Smooth muscle cell (in vitro differentiated cells): ENCODE measurements around the gene NOSIP. TPM values are rescaled to one million over a fixed set of nuclear protein-coding genes. Genes with fewer than 3 reads are reported as not detected.

Source experiments
- DNase-seq: peaks from one replicate; lab custom pipeline; 2025; ENCODE audit not compliant: unreplicated experiment; lab: John Stamatoyannopoulos, UW
- H2AFZ ChIP-seq: fragments of 200-600 bp; sonication (generic); 2 replicates; pipeline ENCODE4 v1.6.0; 2016; ENCODE audit warnings: antibody characterized with exemption, low read depth, mild to moderate bottlenecking
- H3F3A ChIP-seq: fragments of 200-600 bp; sonication (generic); 2 replicates; pipeline ENCODE4 v1.6.0; 2017; ENCODE audit warnings: antibody characterized with exemption, low read depth
- H3K27ac ChIP-seq: fragments of 200-600 bp; sonication (generic); 2 replicates; pipeline ENCODE4 v1.5.1; 2016; ENCODE audit warnings: low read depth, mild to moderate bottlenecking
- H3K27me3 ChIP-seq: fragments of 200-600 bp; sonication (generic); 2 replicates; pipeline ENCODE4 v1.6.1; 2016; ENCODE audit warnings: low read depth, mild to moderate bottlenecking
- H3K36me3 ChIP-seq: fragments of 200-600 bp; sonication (generic); 2 replicates; pipeline ENCODE4 v1.5.1; 2016; ENCODE audit warnings: low read depth
- H3K4me1 ChIP-seq: fragments of 200-600 bp; sonication (generic); 2 replicates; pipeline ENCODE4 v1.5.1; 2016; ENCODE audit warnings: low read depth
- H3K4me2 ChIP-seq: fragments of 200-600 bp; sonication (generic); 2 replicates; pipeline ENCODE4 v1.6.0; 2016; ENCODE audit warnings: mild to moderate bottlenecking
- H3K4me3 ChIP-seq: fragments of 200-600 bp; sonication (generic); 2 replicates; pipeline ENCODE4 v1.5.1; 2016; ENCODE audit warnings: mild to moderate bottlenecking
- H3K79me2 ChIP-seq: fragments of 200-600 bp; sonication (generic); 2 replicates; pipeline ENCODE4 v1.6.0; 2016; ENCODE audit warnings: low read depth, mild to moderate bottlenecking
- H3K9ac ChIP-seq: fragments of 200-600 bp; sonication (generic); 2 replicates; pipeline ENCODE4 v1.6.0; 2016; ENCODE audit warnings: low read depth
- H3K9me3 ChIP-seq: fragments of 200-600 bp; sonication (generic); replicated peaks from 2 replicates; pipeline ENCODE4 v1.5.1; 2016; ENCODE audit warnings: low read depth
- H4K20me1 ChIP-seq: fragments of 200-600 bp; sonication (generic); 2 replicates; pipeline ENCODE4 v1.6.0; 2016; ENCODE audit warnings: low read depth
- CTCF ChIP-seq: fragments of 200-600 bp; sonication (generic); IDR thresholded peaks from 2 replicates; pipeline ENCODE4 v1.5.1; 2017; ENCODE audit warnings: borderline replicate concordance, mild to moderate bottlenecking, antibody characterized with exemption; ENCODE audit not compliant: insufficient read depth, poor library complexity, severe bottlenecking
- WGBS: methylation state at CpG from one replicate; pipeline ENCODE4 v1.1.7; 2016; ENCODE audit warnings: low lambda C conversion rate; 5-methylcytosine and 5-hydroxymethylcytosine counted together
- polyA plus RNA-seq: library from polyadenylated mRNA; unstranded; fragments of >200 nt; fragmentation: Nextera tagmentation; extraction: Ambion mirVana; gene quantifications from 2 replicates; pipeline ENCODE4 v1.2.1, GENCODE V29; 2016
- total RNA-seq: library from RNA; depleted of rRNA; stranded (reverse); fragments of >200 nt; gene quantifications from 2 replicates; pipeline ENCODE4 v1.2.3, GENCODE V29; 2014

NOSIP gene
- total and polyA plus RNA-seq, 2 experiments from 2014 or later = 45.0 to 95.7 TPM

- Histone ChIP-seq H3F3A (peaks cover 8% of the 10 kb centered on the region), H3K9me3 (no peaks in the 10 kb centered on the region), H3K4me2 (no peak overlapping the region), H3K27me3 (no peaks in the 10 kb centered on the region), H3K9ac (no peak overlapping the region), H3K4me1 (no peaks in the 10 kb centered on the region), H3K27ac (no peak overlapping the region), H2AFZ (no peak overlapping the region), H4K20me1 (peaks cover 56% of the 10 kb centered on the region), H3K79me2 (peaks cover 48% of the 10 kb centered on the region), H3K36me3 (no peaks in the 10 kb centered on the region), H3K4me3 (no peak overlapping the region)
- no peak for DNase-seq
- 100% methylated on average over 4 of the region's 15 CpGs for WGBS
- no peak for TF ChIP-seq CTCF
Observed at GRCh38 chr19:49596407-49596806, 16.1 kb upstream of the NOSIP start.

DNA sequence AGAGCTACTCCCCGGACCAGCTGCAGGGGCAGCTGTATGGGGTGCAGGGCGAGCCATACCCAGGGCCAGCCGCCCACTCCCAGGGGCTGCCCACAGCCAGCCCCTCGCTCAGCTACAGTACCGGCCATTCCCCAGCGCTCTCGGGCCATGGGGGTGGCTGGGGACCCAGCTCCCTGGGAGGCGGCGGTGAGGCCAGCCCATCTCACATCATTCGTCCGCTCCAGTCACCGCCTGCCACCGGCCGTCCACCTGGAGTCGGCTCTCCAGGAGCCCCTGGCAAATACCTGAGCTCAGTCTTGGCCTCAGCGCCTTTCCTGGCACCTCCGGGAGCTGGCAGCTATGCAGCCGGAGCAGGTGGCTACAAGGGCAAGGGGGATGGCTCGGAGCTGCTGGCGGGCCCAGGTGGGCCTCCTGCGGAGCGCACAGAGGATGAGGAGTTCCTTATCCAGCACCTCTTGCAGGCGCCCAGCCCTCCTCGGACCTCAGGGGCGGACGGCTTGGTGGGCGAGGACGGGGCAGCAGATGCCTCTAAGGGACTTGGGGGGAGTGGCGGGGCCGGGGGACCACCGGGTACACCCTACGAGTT is 15.6 kb upstream of the NOSIP start:
- 98% methylated on average over 21 of the region's 32 CpGs for WGBS
- no peak overlapping the region for H2AFZ ChIP-seq
- H3K4me2 ChIP-seq = no peak overlapping the region
- no peak overlapping the region for H3K27ac ChIP-seq
- H3K4me3 ChIP-seq = no peak overlapping the region
- no peak overlapping the region for H3K9ac ChIP-seq
- TF ChIP-seq CTCF = no peak
- H3K27me3 ChIP-seq = no peaks in the 10 kb centered on the region
- no peaks in the 10 kb centered on the region for H3K36me3 ChIP-seq
- peaks cover 48% of the 10 kb centered on the region for H3K79me2 ChIP-seq
- DNase-seq = no peak
- H3F3A ChIP-seq = peaks cover 8% of the 10 kb centered on the region
- H3K9me3 ChIP-seq = no peaks in the 10 kb centered on the region
- no peaks in the 10 kb centered on the region for H3K4me1 ChIP-seq
- H4K20me1 ChIP-seq = peaks cover 56% of the 10 kb centered on the region

- WGBS = 94% methylated on average over 13 of the region's 35 CpGs
- Histone ChIP-seq H3K27me3 (no peaks in the 10 kb centered on the region), H3K36me3 (no peaks in the 10 kb centered on the region), H3K9me3 (no peaks in the 10 kb centered on the region), H3K9ac (no peak overlapping the region), H4K20me1 (peaks cover 56% of the 10 kb centered on the region), H3K4me3 (no peak overlapping the region), H3K27ac (no peak overlapping the region), H3K4me2 (no peak overlapping the region), H3F3A (peaks cover 8% of the 10 kb centered on the region), H3K4me1 (no peaks in the 10 kb centered on the region), H3K79me2 (peaks cover 48% of the 10 kb centered on the region), H2AFZ (no peak overlapping the region)
- DNase-seq = no peak
- TF ChIP-seq CTCF = no peak
Observed at GRCh38 chr19:49594993-49595818, 14.8 kb upstream of the NOSIP start.
